Activated naive CD8-positive, alpha-beta T cell (primary cell): ENCODE data around the gene DTNB.

Experiments
- H3K27ac Mint-ChIP-seq: one replicate; pipeline ENCODE4 v1.8.0; 2021; ENCODE audit warnings: mixed read lengths
- H3K27me3 Mint-ChIP-seq: one replicate; pipeline ENCODE4 v1.8.0; 2021; ENCODE audit warnings: mixed read lengths
- H3K36me3 Mint-ChIP-seq: one replicate; pipeline ENCODE4 v1.8.0; 2021; ENCODE audit warnings: mixed read lengths
- H3K4me1 Mint-ChIP-seq: one replicate; pipeline ENCODE4 v1.8.0; 2021; ENCODE audit warnings: low read depth, mixed read lengths
- H3K4me3 Mint-ChIP-seq: one replicate; pipeline ENCODE4 v1.8.0; 2021; ENCODE audit warnings: mild to moderate bottlenecking, mixed read lengths
- H3K9me3 Mint-ChIP-seq: one replicate; pipeline ENCODE4 v1.8.0; 2021; ENCODE audit warnings: low read depth, mixed read lengths

Gene DTNB

GRCh38 chr2:25337276-25337675 lies 336.1 kb downstream of the DTNB start:
- no peaks in the 10 kb centered on the region for H3K27me3 Mint-ChIP-seq
- H3K36me3 Mint-ChIP-seq, result no peaks in the 10 kb centered on the region
- no peaks in the 10 kb centered on the region for H3K9me3 Mint-ChIP-seq
- H3K4me3 Mint-ChIP-seq, result peak overlapping the region; percentile 41
- peak overlapping the region; percentile 91 for H3K27ac Mint-ChIP-seq
- peaks cover 64% of the 10 kb centered on the region for H3K4me1 Mint-ChIP-seq

GRCh38 chr2:25336383-25336841 lies 337.0 kb downstream of the DTNB start:
- Mint-ChIP-seq H3K27ac (peak overlapping the region; percentile 91), H3K4me3 (peak overlapping the region; percentile 76)

GRCh38 chr2:25335971-25336370 lies 337.4 kb downstream of the DTNB start:
- Mint-ChIP-seq H3K36me3 (peaks cover 2% of the 10 kb centered on the region), H3K27ac (peak overlapping the region; percentile 89), H3K4me3 (no peak overlapping the region), H3K27me3 (no peaks in the 10 kb centered on the region), H3K9me3 (no peaks in the 10 kb centered on the region), H3K4me1 (peaks cover 77% of the 10 kb centered on the region)

More at GRCh38 chr2:25336383-25336841, 337.0 kb downstream of the DTNB start:
- H3K9me3 Mint-ChIP-seq, result no peaks in the 10 kb centered on the region
- peaks cover under 1% of the 10 kb centered on the region for H3K36me3 Mint-ChIP-seq
- peaks cover 72% of the 10 kb centered on the region for H3K4me1 Mint-ChIP-seq
- no peaks in the 10 kb centered on the region for H3K27me3 Mint-ChIP-seq

GRCh38 chr2:25335204-25335603 lies 338.2 kb downstream of the DTNB start:
- no peaks in the 10 kb centered on the region for H3K27me3 Mint-ChIP-seq
- peak overlapping the region; percentile 76 for H3K27ac Mint-ChIP-seq
- H3K9me3 Mint-ChIP-seq, result no peaks in the 10 kb centered on the region
- peak overlapping the region; percentile 51 for H3K4me3 Mint-ChIP-seq
- H3K4me1 Mint-ChIP-seq, result peaks cover 83% of the 10 kb centered on the region
- peaks cover 2% of the 10 kb centered on the region for H3K36me3 Mint-ChIP-seq

- Mint-ChIP-seq H3K27me3 (no peaks in the 10 kb centered on the region), H3K4me1 (peaks cover 87% of the 10 kb centered on the region), H3K4me3 (peak overlapping the region; percentile 51), H3K9me3 (no peaks in the 10 kb centered on the region), H3K36me3 (peaks cover 2% of the 10 kb centered on the region), H3K27ac (peak overlapping the region; percentile 76)
Measured at GRCh38 chr2:25334482-25334881, 338.9 kb downstream of the DTNB start.

GRCh38 chr2:25333981-25334380 lies 339.4 kb downstream of the DTNB start:
- peaks cover 2% of the 10 kb centered on the region for H3K36me3 Mint-ChIP-seq
- peak overlapping the region; percentile 51 for H3K4me3 Mint-ChIP-seq

GRCh38 chr2:25332571-25332970 lies 340.8 kb downstream of the DTNB start:
- Mint-ChIP-seq H3K4me3 (peak overlapping the region; percentile 72), H3K9me3 (no peaks in the 10 kb centered on the region), H3K4me1 (peaks cover 73% of the 10 kb centered on the region), H3K36me3 (peaks cover 5% of the 10 kb centered on the region), H3K27ac (peak overlapping the region; percentile 93), H3K27me3 (no peaks in the 10 kb centered on the region)

More at GRCh38 chr2:25333981-25334380, 339.4 kb downstream of the DTNB start:
- no peaks in the 10 kb centered on the region for H3K27me3 Mint-ChIP-seq
- peak overlapping the region; percentile 76 for H3K27ac Mint-ChIP-seq
- H3K9me3 Mint-ChIP-seq, result no peaks in the 10 kb centered on the region
- peaks cover 82% of the 10 kb centered on the region for H3K4me1 Mint-ChIP-seq

GRCh38 chr2:25331686-25332365 lies 341.6 kb downstream of the DTNB start:
- Mint-ChIP-seq H3K27me3 (no peaks in the 10 kb centered on the region), H3K4me3 (peak overlapping the region; percentile 72), H3K36me3 (peaks cover 11% of the 10 kb centered on the region), H3K4me1 (peaks cover 66% of the 10 kb centered on the region), H3K27ac (peak overlapping the region; percentile 93), H3K9me3 (no peaks in the 10 kb centered on the region)

GRCh38 chr2:25330937-25331336 lies 342.4 kb downstream of the DTNB start:
- Mint-ChIP-seq H3K27me3 (no peaks in the 10 kb centered on the region), H3K36me3 (peaks cover 15% of the 10 kb centered on the region), H3K4me1 (peaks cover 62% of the 10 kb centered on the region), H3K4me3 (no peak overlapping the region), H3K9me3 (peaks cover 3% of the 10 kb centered on the region), H3K27ac (peak overlapping the region; percentile 93)

GRCh38 chr2:25330273-25330672 lies 343.1 kb downstream of the DTNB start:
- H3K27me3 Mint-ChIP-seq, result no peaks in the 10 kb centered on the region
- peaks cover 4% of the 10 kb centered on the region for H3K9me3 Mint-ChIP-seq
- H3K27ac Mint-ChIP-seq, result peak overlapping the region; percentile 93
- no peak overlapping the region for H3K4me3 Mint-ChIP-seq
- H3K36me3 Mint-ChIP-seq, result peaks cover 16% of the 10 kb centered on the region
- H3K4me1 Mint-ChIP-seq, result peaks cover 64% of the 10 kb centered on the region

- peaks cover 62% of the 10 kb centered on the region for H3K4me1 Mint-ChIP-seq
- H3K9me3 Mint-ChIP-seq, result peaks cover 4% of the 10 kb centered on the region
- no peaks in the 10 kb centered on the region for H3K27me3 Mint-ChIP-seq
- H3K4me3 Mint-ChIP-seq, result no peak overlapping the region
- H3K27ac Mint-ChIP-seq, result peak overlapping the region; percentile 41
- peaks cover 18% of the 10 kb centered on the region for H3K36me3 Mint-ChIP-seq
Measured at GRCh38 chr2:25328152-25329085, 345.0 kb downstream of the DTNB start.
